Chondrocyte (in vitro differentiated cells): ENCODE measurements around the gene GCLM. TPM values are rescaled to one million over a fixed set of nuclear protein-coding genes. Genes with fewer than 3 reads are reported as not detected.
A peak's percentile ranks its signal among the peaks of the same experiment; 100 is the strongest.

Experiments used
- DNase-seq: peaks from one replicate; pipeline ENCODE4 v3.0.0; 2021; ENCODE audit warnings: mixed read lengths, low spot score
- H3K27ac Mint-ChIP-seq: one replicate; pipeline ENCODE4 v1.8.0; 2021; ENCODE audit warnings: mild to moderate bottlenecking, moderate library complexity, mixed read lengths; ENCODE audit not compliant: unreplicated experiment
- H3K27me3 Mint-ChIP-seq: 2 replicates; pipeline ENCODE4 v1.8.0; 2021; ENCODE audit warnings: low read depth, mixed read lengths
- H3K36me3 Mint-ChIP-seq: 2 replicates; pipeline ENCODE4 v1.8.0; 2021; ENCODE audit warnings: low read depth, mixed read lengths
- H3K4me1 Mint-ChIP-seq: 2 replicates; pipeline ENCODE4 v1.8.0; 2021; ENCODE audit warnings: low read depth, mild to moderate bottlenecking, mixed read lengths
- H3K4me3 Mint-ChIP-seq: one replicate; pipeline ENCODE4 v1.8.0; 2021; ENCODE audit warnings: mild to moderate bottlenecking, moderate library complexity, mixed read lengths; ENCODE audit not compliant: unreplicated experiment
- H3K9me3 Mint-ChIP-seq: 2 replicates; pipeline ENCODE4 v1.8.0; 2021; ENCODE audit warnings: low read depth, mixed read lengths
- total RNA-seq: library from RNA; stranded (reverse); gene quantifications from 3 replicates; pipeline ENCODE4 v1.2.1, GENCODE V29; 2021
- TF ChIP-seq, protein P1 (sequence below): fragments of 200-600 bp; sonication (generic); IDR thresholded peaks from 2 replicates; pipeline ENCODE4 v1.5.0; 2021; ENCODE audit warnings: antibody characterized with exemption, mild to moderate bottlenecking, moderate library complexity

GCLM gene
- total RNA-seq, 1 donor from 2014 or later, result 13.6 TPM

DNA sequence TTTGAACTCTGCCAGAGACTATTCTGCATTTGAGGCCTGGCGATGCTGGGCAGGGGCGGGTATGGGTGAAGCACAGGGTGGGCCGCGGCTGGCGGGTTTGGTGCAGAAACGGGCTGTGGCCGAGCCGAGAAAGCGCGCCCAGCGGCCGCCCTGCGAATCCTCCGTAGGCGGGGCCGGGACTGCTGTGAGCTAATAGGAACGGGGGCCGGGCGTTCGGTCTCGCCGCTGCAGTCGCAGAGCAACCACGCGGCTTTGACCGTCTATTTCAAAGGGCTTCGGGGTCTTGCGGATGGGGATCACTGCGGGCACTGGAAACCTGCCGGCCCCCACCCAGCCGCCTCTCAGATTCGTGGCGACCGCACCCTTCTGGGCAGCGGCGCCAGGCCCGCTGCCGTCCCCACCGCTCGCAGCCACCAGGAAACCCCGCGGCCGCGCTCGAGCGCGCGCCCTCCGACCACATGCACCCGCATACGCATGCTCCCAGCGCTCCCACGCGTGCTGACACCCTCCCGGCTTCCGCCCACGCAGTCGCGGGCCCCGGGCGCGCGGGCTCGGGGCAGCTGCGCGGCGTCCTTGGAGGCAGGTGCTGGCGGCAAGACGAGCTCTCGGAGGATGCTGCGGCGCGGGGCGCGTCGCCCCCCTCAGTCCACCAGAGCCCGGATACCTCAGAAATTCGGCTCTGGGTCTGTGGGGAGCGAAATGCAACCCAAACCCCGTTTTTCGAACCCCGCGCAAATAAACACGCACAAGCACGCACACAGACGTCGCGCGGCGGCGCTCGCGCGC lies 62.8 kb downstream of the GCLM start:
- TF ChIP-seq, protein P1, sequence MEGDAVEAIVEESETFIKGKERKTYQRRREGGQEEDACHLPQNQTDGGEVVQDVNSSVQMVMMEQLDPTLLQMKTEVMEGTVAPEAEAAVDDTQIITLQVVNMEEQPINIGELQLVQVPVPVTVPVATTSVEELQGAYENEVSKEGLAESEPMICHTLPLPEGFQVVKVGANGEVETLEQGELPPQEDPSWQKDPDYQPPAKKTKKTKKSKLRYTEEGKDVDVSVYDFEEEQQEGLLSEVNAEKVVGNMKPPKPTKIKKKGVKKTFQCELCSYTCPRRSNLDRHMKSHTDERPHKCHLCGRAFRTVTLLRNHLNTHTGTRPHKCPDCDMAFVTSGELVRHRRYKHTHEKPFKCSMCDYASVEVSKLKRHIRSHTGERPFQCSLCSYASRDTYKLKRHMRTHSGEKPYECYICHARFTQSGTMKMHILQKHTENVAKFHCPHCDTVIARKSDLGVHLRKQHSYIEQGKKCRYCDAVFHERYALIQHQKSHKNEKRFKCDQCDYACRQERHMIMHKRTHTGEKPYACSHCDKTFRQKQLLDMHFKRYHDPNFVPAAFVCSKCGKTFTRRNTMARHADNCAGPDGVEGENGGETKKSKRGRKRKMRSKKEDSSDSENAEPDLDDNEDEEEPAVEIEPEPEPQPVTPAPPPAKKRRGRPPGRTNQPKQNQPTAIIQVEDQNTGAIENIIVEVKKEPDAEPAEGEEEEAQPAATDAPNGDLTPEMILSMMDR, result peak; percentile 61
- Mint-ChIP-seq H3K9me3 (peaks cover 7% of the 10 kb centered on the region), H3K4me3 (peak overlapping the region; percentile 96), H3K36me3 (peaks cover 8% of the 10 kb centered on the region), H3K27ac (peak overlapping the region; percentile 100), H3K27me3 (no peaks in the 10 kb centered on the region), H3K4me1 (peaks cover 36% of the 10 kb centered on the region)
- DNase-seq, result peak; percentile 97

DNA sequence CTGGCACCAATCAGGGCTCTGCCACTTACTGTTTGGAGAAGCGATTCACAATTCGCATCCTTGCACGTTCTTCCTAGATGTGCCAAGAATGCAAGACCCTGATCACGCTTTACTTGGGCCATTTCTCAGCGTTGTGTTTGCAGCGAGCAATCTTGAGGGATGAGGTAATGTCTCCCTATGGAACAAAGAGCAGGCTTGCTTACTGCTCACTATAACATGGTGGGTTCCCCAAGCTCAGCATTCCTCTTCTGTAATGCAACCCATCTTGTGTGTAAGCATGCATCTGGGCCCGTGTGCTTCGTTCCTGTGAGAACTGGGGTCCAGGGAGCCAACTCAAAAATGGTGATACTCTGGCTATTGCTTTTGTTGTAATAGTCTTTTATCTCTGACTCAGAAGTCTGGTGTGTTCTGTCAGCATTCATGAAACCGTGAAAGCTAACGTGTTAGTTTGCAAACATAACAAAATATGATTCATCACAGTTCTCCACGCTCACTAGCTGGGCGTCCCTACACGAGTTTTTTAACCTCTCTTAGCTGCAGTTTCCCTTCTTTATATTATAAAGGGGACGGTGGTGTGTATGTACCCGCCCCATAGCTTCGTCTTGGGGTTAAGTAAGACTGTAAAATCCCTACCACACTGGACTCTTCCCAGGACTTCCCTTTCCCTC lies 63.6 kb downstream of the GCLM start:
- no peaks in the 10 kb centered on the region for H3K27me3 Mint-ChIP-seq
- peaks cover 7% of the 10 kb centered on the region for H3K9me3 Mint-ChIP-seq
- peak overlapping the region; percentile 100 for H3K27ac Mint-ChIP-seq
- peaks cover 8% of the 10 kb centered on the region for H3K36me3 Mint-ChIP-seq
- H3K4me1 Mint-ChIP-seq, result peaks cover 36% of the 10 kb centered on the region
- TF ChIP-seq, protein P1, result no peak
- DNase-seq, result no peak
- peak overlapping the region; percentile 96 for H3K4me3 Mint-ChIP-seq

DNA sequence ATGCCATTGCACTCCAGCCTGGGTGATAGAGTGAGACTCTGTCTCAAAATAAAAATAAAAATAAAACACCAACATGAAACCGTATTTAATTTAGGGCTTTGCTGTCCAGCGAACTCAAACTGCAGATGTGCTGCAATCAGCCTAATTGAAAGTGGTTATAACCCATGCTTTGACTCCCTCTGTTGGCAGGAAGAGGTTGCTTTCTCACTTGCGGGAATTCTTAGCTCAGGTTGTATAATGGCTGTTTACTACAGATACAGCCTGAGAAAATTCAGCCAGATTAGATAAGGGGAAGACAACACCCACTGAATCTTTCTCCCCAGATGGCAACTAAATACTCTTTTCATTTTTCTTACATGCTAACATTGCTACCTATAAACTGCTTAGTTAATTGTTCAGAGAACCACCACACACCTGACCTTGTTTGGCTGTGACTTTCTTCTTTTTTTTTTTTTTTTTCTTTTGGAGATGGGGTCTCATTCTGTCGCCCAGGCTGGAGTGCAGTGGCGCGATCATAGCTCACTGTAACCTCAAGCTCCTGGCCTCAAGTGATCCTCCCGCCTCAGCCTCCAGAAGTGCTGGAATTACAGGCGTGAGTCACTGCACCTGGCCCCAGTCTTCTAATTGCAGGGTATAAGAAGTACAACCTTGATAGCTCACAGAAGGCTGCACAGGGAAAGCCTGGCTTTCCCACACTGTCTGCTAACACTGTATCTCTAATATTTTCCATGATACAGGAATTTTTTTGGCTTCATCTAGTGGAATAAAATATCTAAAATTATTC lies 64.8 kb downstream of the GCLM start:
- no peak for DNase-seq
- peak overlapping the region; percentile 100 for H3K27ac Mint-ChIP-seq
- no peak overlapping the region for H3K4me3 Mint-ChIP-seq
- H3K9me3 Mint-ChIP-seq, result peaks cover 2% of the 10 kb centered on the region
- TF ChIP-seq, protein P1, result peak; percentile 85
- H3K4me1 Mint-ChIP-seq, result peaks cover 36% of the 10 kb centered on the region
- no peaks in the 10 kb centered on the region for H3K27me3 Mint-ChIP-seq
- H3K36me3 Mint-ChIP-seq, result peaks cover 5% of the 10 kb centered on the region

DNA sequence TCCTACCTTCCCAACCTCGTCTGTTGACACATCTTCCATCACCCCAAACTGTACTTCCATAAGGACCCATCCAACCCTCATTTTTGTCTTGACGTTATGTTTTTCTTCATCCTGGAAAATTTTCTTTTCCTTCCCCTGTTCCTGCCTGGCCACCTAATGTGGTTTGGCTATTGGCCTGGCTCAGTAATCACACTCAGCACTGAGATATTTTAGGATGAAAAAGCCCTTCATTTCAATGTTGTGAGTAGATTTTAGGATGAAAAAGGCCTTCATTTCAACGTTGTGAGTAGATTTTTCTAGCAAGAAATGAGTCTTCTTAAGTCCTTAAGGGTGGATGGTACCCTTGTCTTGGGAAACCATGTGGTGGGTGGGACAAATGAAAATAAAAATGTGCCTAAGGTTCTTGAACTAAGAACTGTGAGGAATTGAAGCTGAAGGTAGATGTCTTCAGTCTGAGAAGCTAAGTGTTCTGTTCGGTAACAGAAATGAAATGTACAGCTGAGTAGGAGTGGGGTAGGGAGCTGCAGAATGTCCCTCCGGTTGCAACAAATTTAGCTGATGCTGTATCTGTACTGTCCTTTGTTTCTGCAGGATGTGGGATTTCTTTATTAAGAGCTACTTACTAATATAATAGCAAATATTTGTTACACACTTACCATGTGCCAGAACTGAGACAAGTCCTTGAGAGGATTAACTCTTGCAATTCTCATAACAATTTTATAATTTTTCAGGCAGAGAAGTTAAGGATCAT lies 66.3 kb downstream of the GCLM start:
- H3K4me3 Mint-ChIP-seq, result no peak overlapping the region
- H3K27me3 Mint-ChIP-seq, result no peaks in the 10 kb centered on the region
- peaks cover 2% of the 10 kb centered on the region for H3K9me3 Mint-ChIP-seq
- no peak for DNase-seq
- peaks cover 5% of the 10 kb centered on the region for H3K36me3 Mint-ChIP-seq
- H3K27ac Mint-ChIP-seq, result peak overlapping the region; percentile 41
- peaks cover 32% of the 10 kb centered on the region for H3K4me1 Mint-ChIP-seq
- TF ChIP-seq, protein P1, result no peak
